Thymus (tissue), 11 donors: Measurements from ENCODE around the gene PCDHB13. TPM values are rescaled to one million over a fixed set of nuclear protein-coding genes. Genes with fewer than 3 reads are reported as not detected.
A peak's percentile ranks its signal among the peaks of the same experiment; 100 is the strongest.
"Not testable (repeated sequence)": the region's sequence is repeated elsewhere in the genome, so short reads cannot be mapped to it uniquely, and the experiment has no call there.

Source experiments
- DNase-seq, 9 donors: peaks; one replicate each; pipeline ENCODE4 v3.0.0-alpha.2; 2013; ENCODE audit warnings: low spot score in 9 of 9, low read depth in 6 of 9, missing footprints in 1 of 9
- H3K27ac ChIP-seq, 2 donors: one replicate each; pipeline ENCODE4 v1.5.1; 2013; ENCODE audit warnings: control low read depth in 1 of 2, low read depth in 1 of 2, low read length in 1 of 2, mild to moderate bottlenecking in 1 of 2, moderate library complexity in 1 of 2
- H3K27me3 ChIP-seq, 2 donors: one replicate each; pipeline ENCODE4 v1.5.1; 2013; ENCODE audit warnings: low read length in 1 of 2; ENCODE audit not compliant: control insufficient read depth in 2 of 2, insufficient read depth in 1 of 2
- H3K36me3 ChIP-seq, 2 donors: one replicate each; pipeline ENCODE4 v1.5.1; 2013; ENCODE audit warnings: low read length in 1 of 2, mild to moderate bottlenecking in 1 of 2, moderate library complexity in 1 of 2; ENCODE audit not compliant: control insufficient read depth in 2 of 2, insufficient read depth in 2 of 2
- H3K4me1 ChIP-seq, 2 donors: one replicate each; pipeline ENCODE4 v1.5.1; 2013; ENCODE audit warnings: low read length in 2 of 2; ENCODE audit not compliant: control insufficient read depth in 2 of 2, insufficient read depth in 2 of 2
- H3K4me3 ChIP-seq, 2 donors: one replicate each; pipeline ENCODE4 v1.5.1; 2013; ENCODE audit warnings: low read length in 2 of 2, control low read depth in 1 of 2, mild to moderate bottlenecking in 1 of 2
- H3K9me3 ChIP-seq, 2 donors: one replicate each; pipeline ENCODE4 v1.5.1; 2013; ENCODE audit warnings: low read length in 1 of 2, mild to moderate bottlenecking in 1 of 2; ENCODE audit not compliant: control insufficient read depth in 2 of 2, insufficient read depth in 1 of 2
- WGBS: extraction: QIAGEN DNeasy Blood & Tissue Kit; methylation state at CpG from one replicate; pipeline ENCODE4 v1.1.7; 2013; 5-methylcytosine and 5-hydroxymethylcytosine counted together
- polyA plus RNA-seq: library from polyadenylated mRNA; stranded (reverse); fragments of 200-250 nt; gene quantifications from one replicate; pipeline ENCODE4 v1.2.3, GENCODE V29; 2013
- total RNA-seq: library from RNA; stranded (reverse); fragments of 120-200 nt; gene quantifications from one replicate; pipeline ENCODE4 v1.2.4, GENCODE V29; 2013
- donor health status: healthy.

PCDHB13 gene
- total and polyA plus RNA-seq, 2 donors: 0.14 to 0.27 TPM

DNA sequence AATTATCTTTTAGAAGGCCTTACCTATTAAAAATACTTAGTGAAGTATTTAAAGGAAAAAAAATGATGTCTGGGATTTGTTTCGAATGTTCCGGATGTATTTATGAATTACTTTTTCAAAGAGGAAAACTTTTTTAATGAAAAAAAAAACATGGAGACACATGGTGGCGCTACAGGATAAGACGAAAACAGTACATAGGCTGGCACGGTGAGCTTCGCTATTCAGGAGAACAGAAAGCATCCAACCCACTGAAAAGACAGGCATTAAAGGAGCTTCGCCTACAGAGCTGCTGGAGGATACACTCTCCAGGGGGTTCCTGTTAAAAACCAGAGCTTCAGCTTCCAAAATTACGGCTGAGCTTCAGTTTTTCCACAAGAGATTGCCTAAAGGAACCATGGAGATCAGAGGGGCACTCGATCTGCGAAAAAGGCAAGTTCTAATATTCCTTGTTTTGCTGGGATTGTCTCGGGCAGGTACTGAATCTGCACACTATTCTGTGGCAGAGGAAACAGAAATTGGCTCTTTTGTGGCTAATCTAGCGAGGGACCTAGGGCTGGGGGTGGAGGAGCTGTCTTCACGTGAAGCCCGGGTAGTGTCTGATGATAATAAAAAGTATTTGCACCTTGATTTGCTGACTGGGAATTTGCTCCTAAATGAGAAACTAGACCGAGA lies 9.5 kb downstream of the PCDHB13 start, which contains the start of gene PCDHB14:
Gene PCDHB14, plus strand, starts transcription at position 232 of the 672 bp plus-strand sequence. Its CDS starts 163 bp downstream, at position 395.
- no peak within 1 kb of the TSS for H3K27ac ChIP-seq
- H3K27me3 ChIP-seq: peaks cover 0 to 31% of the 10 kb centered on the region in 2 donors
- H3K4me3 ChIP-seq: no peak within 1 kb of the TSS
- DNase-seq: peak in 3 of 9 donors; percentile 2 to 29 (median 6)
- H3K36me3 ChIP-seq: no peaks in the 10 kb centered on the region
- 29% methylated on average over 15 of the region's 15 CpGs for WGBS
- no peaks in the 10 kb centered on the region for H3K4me1 ChIP-seq
- peaks cover 0 to 4% of the 10 kb centered on the region in 2 donors for H3K9me3 ChIP-seq

GRCh38 chr5:141224844-141225243 lies 11.1 kb downstream of the PCDHB13 start:
- DNase-seq, H3K9me3 ChIP-seq, H3K4me3 ChIP-seq, H3K27ac ChIP-seq, H3K4me1 ChIP-seq, H3K36me3 ChIP-seq: not testable (repeated sequence)
- peaks cover 0 to 29% of the 10 kb centered on the region in 2 donors for H3K27me3 ChIP-seq
- WGBS: 35% methylated on average over 35 of the region's 40 CpGs

GRCh38 chr5:141225421-141225820 lies 11.7 kb downstream of the PCDHB13 start:
- not testable (repeated sequence) for H3K4me3 ChIP-seq, H3K9me3 ChIP-seq, H3K4me1 ChIP-seq, H3K27ac ChIP-seq, H3K36me3 ChIP-seq, DNase-seq
- peaks cover 0 to 29% of the 10 kb centered on the region in 2 donors for H3K27me3 ChIP-seq
- 43% methylated on average over 23 of the region's 30 CpGs for WGBS

DNA sequence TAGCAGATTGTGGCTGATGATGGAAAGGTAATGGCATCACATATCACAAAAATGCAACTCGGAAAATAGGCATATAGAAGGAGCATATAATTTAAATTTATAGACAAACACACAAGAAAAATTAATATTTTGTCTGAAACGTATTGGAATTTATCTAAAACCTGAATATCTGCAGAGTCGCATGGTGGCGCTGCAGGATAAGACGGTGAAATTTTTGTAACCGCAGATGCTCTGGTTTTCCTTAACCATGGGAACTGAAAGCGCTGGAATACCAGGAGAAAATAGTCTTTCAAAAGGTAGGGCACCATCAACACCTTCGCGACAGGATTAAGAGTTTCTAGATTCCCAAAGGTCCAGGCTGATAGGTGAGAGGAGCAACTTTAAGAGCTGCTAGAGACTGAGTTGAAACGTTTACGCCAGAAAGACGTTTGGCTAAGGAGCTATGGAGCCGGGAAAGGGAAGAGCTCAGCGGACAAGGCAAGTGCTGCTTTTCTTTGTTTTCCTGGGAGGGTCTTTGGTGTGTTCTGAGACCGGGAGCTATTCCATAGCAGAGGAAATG lies 20.5 kb downstream of the PCDHB13 start:
- H3K36me3 ChIP-seq: no peaks in the 10 kb centered on the region
- DNase-seq: no peak
- H3K4me3 ChIP-seq: no peak overlapping the region
- H3K27me3 ChIP-seq: peaks cover 0 to 27% of the 10 kb centered on the region in 2 donors
- H3K27ac ChIP-seq: no peak overlapping the region
- H3K9me3 ChIP-seq: peaks cover 2 to 7% of the 10 kb centered on the region in 2 donors
- no peaks in the 10 kb centered on the region for H3K4me1 ChIP-seq
- WGBS: 10% methylated on average over 15 of the region's 15 CpGs

GRCh38 chr5:141235922-141236321 lies 22.2 kb downstream of the PCDHB13 start:
- not testable (repeated sequence) for H3K4me1 ChIP-seq, DNase-seq, H3K36me3 ChIP-seq, H3K4me3 ChIP-seq, H3K27ac ChIP-seq
- Histone ChIP-seq H3K9me3 (peaks cover 2 to 10% of the 10 kb centered on the region in 2 donors), H3K27me3 (peaks cover 0 to 37% of the 10 kb centered on the region in 2 donors)
- WGBS: 40% methylated on average over 40 of the region's 40 CpGs

DNA sequence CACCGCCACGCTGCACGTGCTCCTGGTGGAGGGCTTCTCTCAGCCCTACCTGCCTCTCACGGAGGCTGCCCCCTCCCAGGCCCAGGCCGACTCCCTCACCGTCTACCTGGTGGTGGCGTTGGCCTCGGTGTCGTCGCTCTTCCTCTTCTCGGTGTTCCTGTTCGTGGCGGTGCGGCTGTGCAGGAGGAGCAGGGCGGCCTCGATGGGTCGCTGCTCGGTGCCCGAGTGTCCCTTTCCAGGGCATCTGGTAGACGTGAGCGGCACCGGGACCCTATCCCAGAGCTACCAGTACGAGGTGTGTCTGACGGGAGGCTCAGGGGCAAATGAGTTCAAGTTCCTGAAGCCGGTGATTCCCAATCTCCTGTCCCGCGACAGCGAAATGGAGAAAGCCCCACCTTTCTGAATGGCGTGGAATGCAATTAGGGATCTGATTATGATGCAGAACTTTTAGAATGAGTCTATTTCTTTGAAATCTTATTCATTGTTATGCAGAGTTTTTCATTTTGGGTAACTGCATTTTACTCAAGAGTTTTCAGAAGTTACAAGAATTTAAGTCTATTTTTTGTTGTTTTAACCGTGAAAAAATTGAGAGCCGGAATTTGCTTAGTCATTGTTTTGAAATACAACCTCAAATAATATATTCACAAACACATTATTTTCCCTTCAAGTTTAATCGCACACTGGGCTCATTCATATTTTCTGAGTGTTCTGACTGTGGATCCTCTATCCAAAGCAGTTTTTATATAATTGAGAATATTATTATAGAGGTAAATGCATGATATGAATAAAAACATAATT lies 23.0 kb downstream of the PCDHB13 start:
- DNase-seq: no peak
- no peaks in the 10 kb centered on the region for H3K36me3 ChIP-seq
- peaks cover 0 to 45% of the 10 kb centered on the region in 2 donors for H3K27me3 ChIP-seq
- WGBS: 30% methylated on average over 32 of the region's 32 CpGs
- H3K4me1 ChIP-seq: no peaks in the 10 kb centered on the region
- peaks cover 4 to 18% of the 10 kb centered on the region in 2 donors for H3K9me3 ChIP-seq
- no peak overlapping the region for H3K4me3 ChIP-seq
- H3K27ac ChIP-seq: no peak overlapping the region

GRCh38 chr5:141241496-141241895 lies 27.8 kb downstream of the PCDHB13 start:
- H3K4me1 ChIP-seq: no peaks in the 10 kb centered on the region
- H3K36me3 ChIP-seq: no peaks in the 10 kb centered on the region
- DNase-seq: no peak
- peaks cover 0 to 30% of the 10 kb centered on the region in 2 donors for H3K27me3 ChIP-seq
- H3K9me3 ChIP-seq: peaks cover 4 to 29% of the 10 kb centered on the region in 2 donors
- H3K27ac ChIP-seq: no peak overlapping the region
- no peak overlapping the region for H3K4me3 ChIP-seq
- WGBS: 44% methylated on average over 43 of the region's 43 CpGs

DNA sequence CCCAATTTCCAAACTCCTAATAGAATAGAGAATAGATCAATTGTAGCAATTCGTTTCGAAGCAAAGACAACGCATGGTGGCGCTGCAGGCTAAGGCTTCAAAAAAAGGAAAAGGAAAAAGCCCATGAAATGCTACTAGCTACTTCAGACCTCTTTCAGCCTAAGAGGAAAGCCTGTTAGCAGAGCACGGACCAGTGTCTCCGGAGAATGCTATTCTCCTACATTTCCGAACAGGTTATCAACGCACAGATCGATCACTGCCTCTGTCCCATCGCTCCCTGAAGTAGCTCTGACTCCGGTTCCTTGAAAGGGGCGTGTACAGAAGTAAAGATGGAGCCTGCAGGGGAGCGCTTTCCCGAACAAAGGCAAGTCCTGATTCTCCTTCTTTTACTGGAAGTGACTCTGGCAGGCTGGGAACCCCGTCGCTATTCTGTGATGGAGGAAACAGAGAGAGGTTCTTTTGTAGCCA lies 31.6 kb downstream of the PCDHB13 start, which contains the start of gene PCDHB15:
Gene PCDHB15, plus strand, starts transcription at position 146 of the 468 bp plus-strand sequence. Its CDS starts 184 bp downstream, at position 330.
- Histone ChIP-seq H3K27me3 (peaks cover 0 to 26% of the 10 kb centered on the region in 2 donors), H3K4me1 (no peaks in the 10 kb centered on the region), H3K27ac (no peak within 1 kb of the TSS), H3K4me3 (no peak within 1 kb of the TSS), H3K36me3 (no peaks in the 10 kb centered on the region), H3K9me3 (peaks cover 7 to 41% of the 10 kb centered on the region in 2 donors)
- 15% methylated on average over 16 of the region's 16 CpGs for WGBS
- peak in 2 of 9 donors; percentile 10 to 29 for DNase-seq
